ENCODE measurements around the gene TPP1.

TPP1 gene

GRCh38 chr11:6640036-6640984, 21.1 kb upstream of the TPP1 start:
- TF ChIP-seq CTCF (IDR thresholded peaks at IDR 0.05; ENCODE audit: low read depth, low read length, missing control alignments) = no peak
- no peak overlapping the region for H3K4me3 ChIP-seq (replicated peaks; ENCODE audit: low read depth, low read length)
- DNase-seq (ENCODE audit: extremely low read depth, low read depth) = no peak

- no peak for DNase-seq (ENCODE audit: extremely low read depth, low read depth)
- TF ChIP-seq CTCF (IDR thresholded peaks at IDR 0.05; ENCODE audit: low read depth, low read length, missing control alignments) = peak; percentile 18
- H3K4me3 ChIP-seq (replicated peaks; ENCODE audit: low read depth, low read length) = no peak overlapping the region
Observed at GRCh38 chr11:6638429-6638828, 19.2 kb upstream of the TPP1 start.

- no peak overlapping the region for H3K4me3 ChIP-seq (replicated peaks; ENCODE audit: low read depth, low read length)
- no peak for TF ChIP-seq CTCF (IDR thresholded peaks at IDR 0.05; ENCODE audit: low read depth, low read length, missing control alignments)
- peak; percentile 77 for DNase-seq (ENCODE audit: extremely low read depth, low read depth)
Observed at GRCh38 chr11:6637871-6638270, 18.6 kb upstream of the TPP1 start.

- no peak for TF ChIP-seq CTCF (IDR thresholded peaks at IDR 0.05; ENCODE audit: low read depth, low read length, missing control alignments)
- H3K4me3 ChIP-seq (replicated peaks; ENCODE audit: low read depth, low read length) = no peak overlapping the region
- no peak for DNase-seq (ENCODE audit: extremely low read depth, low read depth)
Observed at GRCh38 chr11:6636480-6636879, 17.3 kb upstream of the TPP1 start.

- no peak for DNase-seq (ENCODE audit: extremely low read depth, low read depth)
- no peak overlapping the region for H3K4me3 ChIP-seq (replicated peaks; ENCODE audit: low read depth, low read length)
- no peak for TF ChIP-seq CTCF (IDR thresholded peaks at IDR 0.05; ENCODE audit: low read depth, low read length, missing control alignments)
Observed at GRCh38 chr11:6635082-6635932, 16.1 kb upstream of the TPP1 start.

GRCh38 chr11:6634534-6634933, 15.3 kb upstream of the TPP1 start:
- DNase-seq (ENCODE audit: extremely low read depth, low read depth) = no peak
- no peak for TF ChIP-seq CTCF (IDR thresholded peaks at IDR 0.05; ENCODE audit: low read depth, low read length, missing control alignments)
- no peak overlapping the region for H3K4me3 ChIP-seq (replicated peaks; ENCODE audit: low read depth, low read length)

Data from HFF-Myc (cell line).